NOMO-1 treated with DMSO at 0.1 percent for 48 hours (cell line): Measurements from ENCODE around the gene FLNC.

Source experiments
- DNase-seq: peaks from one replicate; lab custom pipeline; 2025; ENCODE audit not compliant: unreplicated experiment; lab: John Stamatoyannopoulos, UW

Gene FLNC

DNA sequence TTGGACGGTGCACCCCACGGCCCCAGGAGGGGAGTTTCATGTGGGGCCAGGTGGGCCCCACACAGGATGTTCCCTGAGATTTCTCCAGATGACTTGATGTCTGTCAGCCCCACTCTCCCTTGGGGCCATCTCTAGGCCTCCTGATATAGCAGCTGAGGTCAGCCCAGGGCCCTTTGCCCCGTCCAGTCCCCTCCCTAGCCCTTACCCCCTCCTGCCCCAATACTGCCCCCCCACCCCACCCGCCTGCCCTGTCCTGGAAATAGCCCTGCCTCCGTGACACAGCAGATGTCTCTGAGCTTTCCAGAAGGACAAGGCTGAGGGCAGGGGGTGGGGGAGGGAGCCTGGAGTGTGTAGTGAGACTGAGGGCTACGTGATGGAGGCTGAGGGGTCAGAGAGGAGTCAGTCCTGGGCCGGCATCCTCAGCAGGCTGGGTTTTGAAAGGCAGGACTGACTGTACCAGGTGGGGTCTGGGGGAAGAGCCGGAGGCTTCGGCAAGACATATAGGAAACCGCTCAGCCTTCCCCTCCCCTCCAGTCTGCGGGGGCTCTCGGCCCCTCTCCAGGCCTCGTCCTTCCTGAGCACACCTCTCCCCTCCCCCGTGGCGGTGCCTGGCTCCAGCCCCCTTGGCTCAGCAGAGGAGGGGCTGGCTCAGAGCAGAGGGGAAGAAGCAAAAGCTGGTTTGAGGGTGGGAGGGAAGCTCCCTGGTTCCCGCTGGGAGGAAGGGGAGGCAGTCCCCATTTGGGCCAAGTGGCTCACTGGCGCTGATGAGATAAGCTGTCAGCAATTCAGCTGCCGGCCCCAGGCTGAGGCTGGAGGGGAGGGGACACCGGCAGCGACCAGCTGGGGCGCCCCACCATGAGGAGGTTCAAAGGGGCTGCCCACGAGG lies 2.0 kb downstream of the FLNC start:
- DNase-seq = no peak

DNA sequence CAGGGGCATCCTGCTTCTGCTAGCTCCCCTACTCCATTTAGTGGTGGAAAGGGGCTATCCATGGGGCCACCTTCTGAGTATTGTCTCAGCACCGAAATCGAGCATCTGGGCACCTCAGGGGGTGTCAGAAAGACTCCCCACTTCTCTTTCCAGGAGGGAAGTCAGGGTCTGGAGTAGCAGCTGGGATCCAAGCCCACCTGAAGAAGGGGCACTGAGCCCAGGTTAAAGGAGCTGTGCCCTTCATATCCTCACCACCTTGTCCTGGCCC lies 2.6 kb downstream of the FLNC start:
- DNase-seq = no peak

DNA sequence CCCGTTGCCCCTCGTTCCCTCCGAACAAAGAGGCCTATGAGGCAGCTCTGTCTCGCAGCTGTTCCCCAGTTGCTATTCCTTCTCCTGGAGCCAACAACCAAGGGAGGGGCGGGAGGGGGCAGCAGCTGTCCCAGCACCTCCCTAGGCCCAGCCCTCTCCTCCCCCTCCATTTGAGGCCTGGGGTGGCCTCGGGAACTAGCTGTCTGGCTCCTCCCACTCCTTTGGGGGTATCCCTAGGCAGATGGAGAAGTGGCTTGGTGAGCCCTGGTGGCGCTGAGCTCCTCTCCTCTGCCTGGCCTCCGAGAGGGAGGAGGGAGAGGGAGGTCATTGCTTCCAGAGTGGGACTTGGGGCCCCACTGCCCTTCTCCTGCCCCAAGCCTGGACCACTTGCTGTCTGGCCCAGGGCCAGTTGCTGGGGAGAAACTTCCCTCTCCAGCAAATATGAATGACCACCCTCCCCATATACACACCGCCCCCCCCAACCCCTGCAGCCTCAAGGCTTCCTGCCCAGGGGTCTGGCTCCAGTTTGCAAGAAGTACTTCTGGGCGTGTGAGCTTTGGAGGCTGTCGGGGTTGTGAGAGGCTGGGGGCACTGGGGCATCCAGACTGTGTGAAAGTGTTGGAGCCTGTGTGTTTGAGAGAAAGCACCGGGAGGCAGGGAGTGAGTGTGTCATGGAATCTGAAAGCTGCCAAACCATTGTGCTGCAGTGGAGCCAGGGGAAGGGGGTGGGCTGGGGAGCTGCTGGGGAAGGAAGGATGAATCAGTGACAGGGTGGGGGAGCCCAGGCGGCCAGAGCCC lies 3.1 kb downstream of the FLNC start:
- no peak for DNase-seq

DNA sequence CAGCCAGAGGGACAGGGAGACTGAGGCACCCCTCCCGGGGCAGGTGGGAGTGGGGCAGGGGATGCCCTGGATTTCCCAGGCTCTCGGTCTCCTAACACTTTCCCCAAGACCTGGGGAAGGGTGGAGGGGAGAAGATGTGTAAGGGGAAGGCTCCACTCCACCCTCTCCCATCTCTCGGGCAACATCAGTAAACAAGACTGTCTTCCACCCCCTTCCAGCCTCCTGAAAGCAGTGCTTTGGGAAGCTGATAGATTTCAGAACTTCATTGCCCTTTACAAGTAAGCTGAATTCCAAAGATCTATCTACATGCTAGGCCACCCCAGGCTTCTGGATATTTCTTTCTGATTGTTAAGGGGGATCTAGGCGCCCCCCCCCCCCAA lies 3.7 kb downstream of the FLNC start:
- no peak for DNase-seq

DNA sequence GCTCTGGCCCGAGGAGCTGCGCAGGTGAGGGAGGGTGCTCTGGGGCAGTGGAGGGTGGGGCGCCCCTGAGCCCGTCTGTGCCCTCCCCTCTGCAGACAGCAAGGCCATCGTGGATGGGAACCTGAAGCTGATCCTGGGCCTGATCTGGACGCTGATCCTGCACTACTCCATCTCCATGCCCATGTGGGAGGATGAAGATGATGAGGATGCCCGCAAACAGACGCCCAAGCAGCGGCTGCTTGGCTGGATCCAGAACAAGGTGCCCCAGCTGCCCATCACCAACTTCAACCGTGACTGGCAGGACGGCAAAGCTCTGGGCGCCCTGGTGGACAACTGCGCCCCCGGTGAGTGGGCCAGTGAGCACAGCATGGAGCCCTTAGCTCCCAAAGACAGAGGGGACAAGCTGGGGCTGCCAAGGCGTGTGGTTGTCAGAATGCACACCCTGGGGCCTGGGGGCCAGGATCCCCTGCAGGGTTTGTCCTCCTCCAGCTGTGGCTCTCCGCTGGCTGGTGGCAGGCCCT lies 5.1 kb downstream of the FLNC start:
- no peak for DNase-seq

DNA sequence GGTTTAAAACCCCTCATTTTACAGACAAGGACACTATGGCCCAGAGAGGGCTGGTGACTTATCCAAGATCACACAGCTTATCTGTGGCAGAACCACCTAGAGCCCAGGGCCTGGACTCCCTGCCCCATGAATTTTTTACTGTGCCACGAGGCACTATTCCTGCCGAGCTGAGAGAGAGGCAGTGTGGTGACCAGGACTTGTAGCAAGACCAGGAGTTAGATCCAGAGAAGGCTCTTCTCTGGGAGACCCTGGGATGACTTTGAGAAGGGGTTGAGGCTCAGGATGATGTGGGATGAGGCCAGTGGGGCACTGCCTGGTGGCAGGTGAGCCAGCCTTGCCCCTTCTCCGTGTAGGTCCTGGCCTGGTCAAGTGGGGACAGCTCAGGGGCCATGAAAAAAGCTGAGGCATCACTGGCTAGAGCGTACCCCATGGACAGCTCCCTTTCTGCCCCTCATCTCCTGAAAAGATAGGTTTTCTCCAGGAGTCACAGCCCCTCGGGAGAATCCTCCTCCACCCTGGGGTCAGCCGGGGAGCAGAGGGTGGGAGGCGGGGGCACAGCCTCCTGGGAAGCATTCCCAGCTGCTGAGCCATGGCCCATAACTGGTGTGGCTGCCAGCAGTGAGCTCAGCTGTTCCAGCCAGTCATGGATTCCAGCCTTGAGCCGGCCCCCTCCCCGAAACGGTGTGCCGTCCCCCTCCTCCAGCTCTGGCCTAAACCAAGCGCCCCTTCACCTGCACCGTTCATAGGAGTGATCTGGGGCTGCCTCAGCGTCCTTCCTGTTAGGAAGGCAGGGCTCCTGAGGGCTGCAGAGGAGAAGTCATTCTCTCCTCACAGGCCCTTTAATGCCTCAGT lies 5.8 kb downstream of the FLNC start:
- DNase-seq = no peak

DNA sequence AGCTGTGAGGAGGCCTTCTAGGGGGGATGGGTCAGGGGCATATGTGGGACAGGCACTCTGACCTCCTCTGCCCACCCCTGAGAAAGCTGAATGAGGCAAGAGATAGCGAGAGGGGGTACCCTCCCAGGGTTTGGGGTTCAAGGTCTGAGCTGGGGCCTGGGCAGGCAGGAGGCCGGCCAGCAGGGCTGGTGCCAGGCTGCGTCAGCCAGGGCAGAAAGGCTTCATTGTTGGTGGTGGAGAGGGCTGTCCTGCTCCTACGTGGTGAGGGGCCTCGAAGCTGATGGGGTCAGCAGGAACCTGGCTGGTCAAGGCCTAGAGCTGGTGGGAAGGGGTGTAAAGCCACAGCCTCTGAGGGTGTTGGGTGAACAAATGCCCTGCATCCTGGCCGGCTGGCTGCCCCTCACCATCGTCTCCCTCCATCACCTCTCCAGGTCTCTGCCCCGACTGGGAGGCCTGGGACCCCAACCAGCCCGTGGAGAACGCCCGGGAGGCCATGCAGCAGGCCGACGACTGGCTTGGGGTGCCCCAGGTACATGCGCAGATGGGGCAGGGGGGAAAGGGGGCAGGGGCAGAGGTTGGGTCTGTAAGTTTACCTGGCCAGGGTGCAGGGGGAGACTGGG lies 6.6 kb downstream of the FLNC start:
- no peak for DNase-seq

DNA sequence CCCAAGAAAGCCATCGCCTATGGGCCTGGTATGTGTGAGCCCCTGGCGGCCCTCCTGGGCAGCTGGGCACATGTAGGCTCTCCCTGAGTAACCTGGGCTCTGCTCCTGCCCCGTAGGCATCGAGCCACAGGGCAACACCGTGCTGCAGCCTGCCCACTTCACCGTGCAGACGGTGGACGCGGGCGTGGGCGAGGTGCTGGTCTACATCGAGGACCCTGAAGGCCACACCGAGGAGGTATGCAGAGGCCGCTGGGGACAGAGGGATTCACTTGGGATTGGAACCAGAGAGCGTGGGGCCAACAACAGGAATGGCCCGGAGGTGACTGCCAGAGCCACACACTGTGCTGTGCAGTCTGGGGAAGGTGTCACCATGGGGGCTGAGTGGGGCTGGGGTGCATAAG lies 7.3 kb downstream of the FLNC start:
- no peak for DNase-seq

DNA sequence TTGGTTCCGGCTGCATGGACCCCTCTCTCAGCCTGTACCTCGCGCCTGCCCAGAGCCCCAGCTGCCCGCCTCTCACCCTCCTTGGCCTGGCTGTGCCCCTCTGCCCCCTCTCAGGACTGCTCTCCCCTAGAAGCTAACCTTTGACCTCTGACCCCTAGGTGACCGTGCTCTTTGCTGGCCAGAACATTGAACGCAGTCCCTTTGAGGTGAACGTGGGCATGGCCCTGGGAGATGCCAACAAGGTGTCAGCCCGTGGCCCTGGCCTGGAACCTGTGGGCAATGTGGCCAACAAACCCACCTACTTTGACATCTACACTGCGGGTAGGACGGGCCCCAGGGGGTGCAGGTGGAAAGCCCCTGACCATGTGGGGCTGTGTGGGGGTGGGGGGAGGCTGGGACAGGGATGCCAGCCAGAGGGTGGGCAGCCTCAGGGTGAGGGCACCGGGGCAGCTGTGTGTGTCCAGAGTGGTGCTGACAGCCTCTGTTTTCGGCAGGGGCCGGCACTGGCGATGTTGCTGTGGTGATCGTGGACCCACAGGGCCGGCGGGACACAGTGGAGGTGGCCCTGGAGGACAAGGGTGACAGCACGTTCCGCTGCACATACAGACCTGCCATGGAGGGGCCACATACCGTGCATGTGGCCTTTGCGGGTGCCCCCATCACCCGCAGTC lies 8.0 kb downstream of the FLNC start:
- DNase-seq = no peak

DNA sequence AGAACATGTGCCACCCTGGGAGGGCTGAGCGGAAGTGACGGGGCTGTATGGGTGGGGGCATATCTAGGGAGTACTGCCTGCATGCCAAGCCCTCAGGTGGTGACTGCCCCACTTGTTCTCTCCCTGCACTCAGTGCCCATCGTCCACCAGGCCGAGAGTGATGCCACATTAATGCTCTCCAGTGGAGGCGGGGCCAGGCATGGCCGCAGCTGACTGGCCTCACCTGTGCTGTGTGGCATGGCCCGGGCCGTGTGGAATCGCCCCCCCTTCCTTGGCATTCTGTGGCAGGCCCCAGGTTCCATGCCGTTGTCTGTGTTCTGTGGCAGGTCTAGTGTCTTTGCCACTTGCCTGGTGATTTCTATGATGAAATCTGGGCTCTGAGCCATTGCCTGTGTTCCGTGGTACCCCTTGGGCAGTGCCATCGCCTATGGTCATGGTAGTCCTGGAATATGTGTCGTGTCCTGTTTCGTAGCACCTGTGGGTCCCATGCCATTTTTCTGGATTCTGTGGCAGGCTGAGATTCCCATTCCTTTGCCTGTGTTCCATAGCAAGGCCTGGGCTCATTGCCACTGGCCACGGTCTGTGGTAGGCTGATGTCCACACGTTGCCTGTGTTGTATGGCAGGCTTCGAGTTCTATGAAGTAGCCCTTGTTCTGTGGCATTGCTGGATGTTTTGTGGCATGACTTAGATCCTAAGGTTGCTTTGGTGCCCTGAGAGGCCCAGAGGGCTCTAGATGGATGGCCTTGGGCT lies 8.9 kb downstream of the FLNC start:
- DNase-seq = no peak

DNA sequence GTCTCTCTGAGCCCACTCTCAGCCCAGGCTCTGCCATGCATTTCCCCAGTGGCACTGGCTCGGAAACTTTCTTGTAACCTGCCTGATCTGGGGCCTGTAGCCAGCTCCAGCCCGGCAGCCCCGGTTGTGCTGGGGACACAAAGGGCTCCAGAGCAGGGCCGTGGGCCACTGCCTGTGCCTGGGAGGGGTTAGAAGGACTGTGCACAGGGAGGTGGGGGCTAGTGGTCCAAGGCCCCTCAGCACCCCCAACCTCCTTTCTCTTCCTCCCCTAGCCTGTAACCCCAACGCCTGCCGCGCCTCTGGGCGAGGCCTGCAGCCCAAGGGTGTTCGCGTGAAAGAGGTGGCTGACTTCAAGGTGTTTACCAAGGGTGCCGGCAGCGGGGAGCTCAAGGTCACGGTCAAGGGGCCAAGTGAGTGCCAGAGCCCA lies 9.6 kb downstream of the FLNC start:
- DNase-seq = no peak

DNA sequence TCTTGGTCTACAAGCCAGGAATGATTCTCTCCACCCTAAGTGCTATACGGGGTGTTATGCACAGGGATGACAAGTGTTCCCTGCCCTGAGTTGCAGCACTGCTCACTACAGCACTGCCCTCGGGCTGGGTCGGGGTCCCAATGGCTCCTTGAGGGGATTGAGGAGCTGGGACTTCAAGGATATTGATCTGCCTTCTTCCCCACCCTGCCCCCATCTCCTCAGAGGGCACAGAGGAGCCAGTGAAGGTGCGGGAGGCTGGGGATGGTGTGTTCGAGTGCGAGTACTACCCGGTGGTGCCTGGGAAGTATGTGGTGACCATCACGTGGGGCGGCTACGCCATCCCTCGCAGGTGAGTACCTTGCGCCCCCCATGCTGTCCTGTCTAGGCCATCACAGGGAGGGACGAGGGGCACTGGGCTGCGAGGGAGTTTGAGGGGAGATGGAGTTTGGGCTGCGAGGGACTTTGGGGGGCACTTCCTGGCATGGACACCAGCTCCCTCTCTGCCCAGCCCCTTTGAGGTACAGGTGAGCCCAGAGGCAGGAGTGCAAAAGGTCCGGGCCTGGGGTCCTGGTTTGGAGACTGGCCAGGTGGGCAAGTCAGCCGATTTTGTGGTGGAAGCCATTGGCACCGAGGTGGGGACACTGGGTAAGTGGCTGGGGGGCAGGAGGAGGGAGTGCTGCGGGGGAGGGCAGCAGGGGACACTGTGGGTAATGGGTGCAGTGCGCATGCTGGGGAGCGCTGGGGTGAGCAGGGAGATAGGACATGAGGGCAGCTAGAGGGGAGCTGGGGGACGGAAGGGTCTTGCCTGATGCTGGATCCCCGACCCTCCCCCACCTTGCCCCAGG lies 10.3 kb downstream of the FLNC start:
- no peak for DNase-seq

DNA sequence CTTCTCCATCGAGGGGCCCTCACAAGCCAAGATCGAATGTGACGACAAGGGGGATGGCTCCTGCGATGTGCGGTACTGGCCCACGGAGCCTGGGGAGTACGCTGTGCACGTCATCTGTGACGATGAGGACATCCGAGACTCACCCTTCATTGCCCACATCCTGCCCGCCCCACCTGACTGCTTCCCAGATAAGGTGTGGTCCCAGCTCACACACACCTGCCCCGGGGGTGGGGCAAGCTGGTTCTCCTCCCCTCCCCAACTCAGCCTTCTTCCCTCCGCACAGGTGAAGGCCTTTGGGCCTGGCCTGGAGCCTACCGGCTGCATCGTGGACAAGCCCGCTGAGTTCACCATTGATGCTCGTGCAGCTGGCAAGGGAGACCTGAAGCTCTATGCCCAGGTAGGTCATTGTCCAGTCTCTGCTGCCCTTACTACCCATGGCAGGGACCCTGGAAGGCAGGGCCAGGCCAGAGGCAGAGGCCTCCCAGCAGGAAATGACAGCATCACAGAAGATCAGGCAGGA lies 11.0 kb downstream of the FLNC start:
- no peak for DNase-seq

DNA sequence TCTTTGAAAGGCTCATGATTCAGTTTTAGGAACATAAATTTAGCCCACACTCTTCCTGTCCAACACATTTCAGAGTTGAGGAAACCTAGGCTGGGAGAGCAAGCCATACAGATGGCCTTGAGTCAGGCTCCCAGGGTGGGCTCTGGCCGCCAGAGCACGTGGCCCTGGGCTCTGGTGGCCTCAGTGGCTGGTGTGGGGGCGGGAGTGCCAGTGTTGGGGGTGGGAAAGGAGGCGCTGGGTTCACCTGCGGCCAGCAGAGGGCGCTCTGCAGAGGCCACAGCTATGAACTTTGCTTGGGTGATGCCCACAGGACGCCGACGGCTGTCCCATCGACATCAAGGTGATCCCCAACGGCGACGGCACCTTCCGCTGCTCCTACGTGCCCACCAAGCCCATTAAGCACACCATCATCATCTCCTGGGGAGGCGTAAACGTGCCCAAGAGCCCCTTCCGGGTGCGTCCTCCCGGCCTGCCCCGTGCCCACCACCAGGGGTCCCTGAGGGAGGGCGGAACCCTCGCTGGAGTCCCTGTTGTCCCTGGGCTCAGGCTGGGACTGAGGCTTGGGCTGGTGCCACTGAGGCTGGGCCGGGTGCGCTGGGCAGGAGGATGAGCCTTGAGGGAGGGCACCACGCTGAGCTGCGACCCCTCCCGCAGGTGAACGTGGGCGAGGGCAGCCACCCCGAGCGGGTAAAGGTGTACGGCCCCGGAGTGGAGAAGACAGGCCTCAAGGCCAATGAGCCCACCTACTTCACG lies 11.9 kb downstream of the FLNC start:
- DNase-seq = peak; percentile 4

DNA sequence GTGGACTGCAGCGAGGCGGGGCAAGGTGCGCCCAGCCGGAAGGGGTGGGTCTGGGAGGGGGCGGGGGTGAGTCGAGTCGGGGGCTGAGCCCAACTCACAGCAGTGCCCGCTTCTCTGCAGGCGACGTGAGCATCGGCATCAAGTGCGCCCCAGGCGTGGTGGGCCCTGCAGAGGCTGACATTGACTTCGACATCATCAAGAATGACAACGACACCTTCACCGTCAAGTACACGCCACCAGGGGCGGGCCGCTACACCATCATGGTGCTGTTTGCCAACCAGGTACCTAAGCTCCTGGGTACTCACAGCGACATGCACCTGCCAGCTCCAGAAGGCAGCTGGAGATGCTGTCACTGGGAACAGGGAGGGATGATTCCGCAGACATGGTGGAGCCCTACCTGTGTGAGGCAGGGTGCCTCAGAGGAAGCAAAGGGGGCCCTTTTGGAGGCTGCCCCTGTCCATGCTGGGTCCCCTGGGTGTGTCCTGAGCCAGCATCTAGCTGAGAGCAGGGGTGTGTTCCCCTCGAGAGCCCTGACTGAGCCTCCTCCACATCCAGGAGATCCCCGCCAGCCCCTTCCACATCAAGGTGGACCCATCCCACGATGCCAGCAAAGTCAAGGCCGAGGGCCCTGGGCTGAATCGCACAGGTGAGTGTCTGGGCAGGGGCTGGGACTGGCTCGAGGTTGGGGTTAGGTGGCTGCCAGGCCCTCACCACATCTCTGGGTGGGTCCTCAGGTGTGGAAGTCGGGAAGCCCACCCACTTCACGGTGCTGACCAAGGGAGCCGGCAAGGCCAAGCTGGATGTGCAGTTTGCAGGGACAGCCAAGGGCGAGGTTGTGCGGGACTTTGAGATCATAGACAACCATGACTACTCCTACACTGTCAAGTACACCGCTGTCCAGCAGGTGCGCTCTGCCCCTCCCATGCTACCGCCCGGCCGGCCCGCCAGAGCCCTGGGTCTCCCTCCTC lies 12.8 kb downstream of the FLNC start:
- no peak for DNase-seq

DNA sequence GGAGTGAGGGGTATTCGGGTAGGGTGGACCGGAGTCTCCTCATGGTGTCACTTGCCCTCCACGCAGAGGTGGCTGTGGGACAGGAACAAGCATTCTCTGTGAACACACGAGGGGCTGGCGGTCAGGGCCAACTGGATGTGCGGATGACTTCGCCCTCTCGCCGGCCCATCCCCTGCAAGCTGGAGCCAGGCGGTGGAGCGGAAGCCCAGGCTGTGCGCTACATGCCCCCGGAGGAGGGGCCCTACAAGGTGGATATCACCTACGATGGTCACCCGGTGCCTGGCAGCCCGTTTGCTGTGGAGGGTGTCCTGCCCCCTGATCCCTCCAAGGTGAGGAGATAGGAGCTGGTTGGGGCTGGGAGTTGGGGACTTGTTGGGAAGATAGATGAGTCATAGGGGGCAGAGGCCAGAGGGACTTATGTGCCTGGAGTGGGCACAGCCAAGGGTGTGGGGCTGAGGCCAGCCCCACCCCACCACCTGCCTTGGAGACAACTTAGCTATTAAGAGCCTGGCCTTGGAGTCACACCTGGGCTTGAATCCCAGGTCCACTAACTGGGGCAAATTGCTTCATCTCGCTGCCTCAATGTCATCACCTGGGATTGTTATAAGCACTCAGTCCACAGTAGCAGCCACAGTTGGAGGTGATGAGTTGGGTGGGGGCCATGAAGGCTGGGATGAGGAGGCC lies 13.9 kb downstream of the FLNC start:
- no peak for DNase-seq
